Measurements from ENCODE around the gene PHYHD1.
A peak's percentile ranks its signal among the peaks of the same experiment; 100 is the strongest.

The PHYHD1 gene

GRCh38 chr9:128920381-128921058, at the start of gene PHYHD1:
TSS of gene PHYHD1 (plus strand) at chr9:128920982. CDS start at chr9:128922324, 1,342 bp downstream.
- DNase-seq (ENCODE audit: low spot score), result no peak

- DNase-seq (ENCODE audit: low spot score), result no peak
Observed at GRCh38 chr9:128877852-128878251, 42.9 kb upstream of the PHYHD1 start.

DNA sequence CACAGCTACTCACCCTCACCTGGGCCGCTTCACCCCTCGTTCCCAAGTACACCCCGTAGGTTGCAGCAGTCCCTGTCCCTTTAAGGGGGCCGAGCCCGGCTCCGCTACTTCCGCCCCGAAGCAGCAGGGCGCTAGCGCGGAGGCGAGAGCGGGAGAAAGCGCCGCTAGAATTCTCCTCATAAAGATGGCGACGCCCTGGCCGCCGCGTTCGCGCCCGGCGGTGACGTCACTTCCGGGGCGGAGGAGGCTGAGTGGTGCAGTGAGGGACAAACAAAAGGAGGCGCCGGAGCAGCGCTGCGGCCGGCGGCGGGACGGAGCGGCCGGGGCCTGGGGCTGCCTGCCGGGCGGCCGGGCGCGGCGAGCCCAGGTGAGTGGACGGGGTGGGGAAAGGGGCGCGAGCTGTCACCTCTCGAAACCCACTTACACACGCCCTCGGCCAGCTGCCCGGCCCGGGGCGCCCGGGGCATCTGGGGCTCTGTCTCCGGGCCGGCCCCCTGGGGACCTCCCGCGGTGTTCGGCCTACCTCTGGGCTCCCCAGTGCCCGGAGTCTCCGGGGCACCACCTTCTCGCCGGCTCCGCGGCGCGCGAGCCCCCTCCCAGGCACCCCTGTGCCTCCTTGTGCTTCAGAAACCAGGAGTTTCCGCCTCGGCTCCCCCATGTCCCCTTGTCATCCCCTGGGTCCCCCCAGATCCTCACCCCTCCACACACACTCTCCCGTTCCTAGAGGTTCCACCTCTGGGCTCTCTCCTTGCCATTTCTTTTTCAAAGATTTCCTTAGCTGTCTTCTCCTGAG, 38.7 kb upstream of the PHYHD1 start, which contains the start of the genes KYAT1 and LRRC8A:
TSS of gene KYAT1 (minus strand) at position 67 of the 793 bp plus-strand sequence. CDS start 36,545 bp downstream, outside the sequence.
TSS of gene LRRC8A (plus strand) at position 250 of the 793 bp plus-strand sequence. CDS start 25,032 bp downstream, outside the sequence.
- peak; percentile 96 for DNase-seq (ENCODE audit: low spot score)

GRCh38 chr9:128882677-128883603, 37.8 kb upstream of the PHYHD1 start:
- DNase-seq (ENCODE audit: low spot score), result no peak

DNA sequence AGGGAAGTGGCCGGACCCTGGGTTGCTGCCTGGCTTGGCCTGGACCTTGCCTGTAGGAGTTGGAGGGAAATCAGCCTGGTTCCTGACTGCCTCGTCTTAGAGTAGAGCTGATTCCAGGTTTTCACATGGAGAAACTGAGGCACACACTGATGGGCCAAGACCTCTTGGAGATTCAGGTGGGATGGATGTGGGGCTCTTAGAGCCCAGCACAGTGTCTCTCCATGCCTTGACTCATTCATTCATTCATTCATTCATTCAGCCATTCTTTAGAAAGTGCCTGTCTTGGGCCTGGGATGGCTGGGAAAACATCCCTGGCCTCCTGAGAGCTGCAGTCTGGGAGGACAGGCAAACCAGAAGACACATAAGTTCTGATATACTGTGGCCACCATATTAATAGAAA, 36.6 kb upstream of the PHYHD1 start:
- no peak for DNase-seq (ENCODE audit: low spot score)

- DNase-seq (ENCODE audit: low spot score), result no peak
Observed at GRCh38 chr9:128885376-128885775, 35.4 kb upstream of the PHYHD1 start.

GRCh38 chr9:128885798-128886197, 35.0 kb upstream of the PHYHD1 start:
- DNase-seq (ENCODE audit: low spot score), result no peak

DNA sequence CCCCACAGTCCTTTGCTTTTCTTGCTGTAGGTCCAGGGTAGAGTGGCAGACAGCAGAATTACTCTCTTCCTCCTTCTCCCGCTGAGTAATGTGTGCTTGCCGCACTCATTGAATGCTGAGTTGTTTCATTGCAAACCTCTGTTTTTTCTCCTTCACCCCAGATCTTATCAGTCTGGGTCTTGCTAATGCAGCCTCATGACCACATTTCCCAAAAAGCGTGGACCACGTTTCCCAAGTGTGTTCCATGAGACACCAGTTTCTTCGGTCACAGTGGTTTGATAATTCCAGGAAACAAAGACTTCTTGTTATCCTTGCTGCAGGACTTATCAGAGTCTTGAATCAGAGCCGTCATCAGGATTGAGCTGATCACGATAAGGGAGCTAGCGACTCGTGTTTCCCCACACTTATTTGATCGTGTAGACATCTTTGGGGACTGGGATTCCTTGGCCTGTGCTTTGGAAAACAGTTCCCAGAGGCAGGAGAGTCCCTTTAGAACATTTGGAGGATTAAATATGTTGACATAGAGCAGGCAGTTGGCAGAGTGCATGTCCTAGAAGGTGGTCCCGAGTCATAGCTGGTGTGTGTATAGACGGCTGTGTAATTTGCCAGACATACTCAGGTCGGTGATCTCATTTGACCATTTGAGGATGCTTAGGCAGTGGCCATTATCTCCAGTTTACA, 34.4 kb upstream of the PHYHD1 start:
- DNase-seq (ENCODE audit: low spot score), result no peak

DNA sequence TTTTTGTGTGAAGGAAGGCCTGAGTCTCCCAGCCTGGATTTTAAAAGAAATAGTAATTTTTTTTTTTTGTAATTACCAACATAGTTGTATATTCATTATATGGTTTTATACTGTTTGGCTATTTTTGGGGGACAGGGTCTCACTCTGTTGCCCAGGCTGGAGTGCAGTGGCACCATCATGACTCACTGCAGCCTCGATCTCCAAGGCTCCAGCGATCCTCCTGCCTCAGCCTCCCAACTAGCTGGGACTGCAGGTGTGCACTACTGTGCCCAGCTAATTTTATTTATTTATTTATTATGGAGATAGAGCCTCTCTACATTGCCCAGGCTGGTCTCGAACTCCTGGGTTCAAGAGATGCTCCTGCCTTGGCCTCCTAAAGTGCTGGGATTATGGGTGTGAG, 33.7 kb upstream of the PHYHD1 start:
- no peak for DNase-seq (ENCODE audit: low spot score)

DNA sequence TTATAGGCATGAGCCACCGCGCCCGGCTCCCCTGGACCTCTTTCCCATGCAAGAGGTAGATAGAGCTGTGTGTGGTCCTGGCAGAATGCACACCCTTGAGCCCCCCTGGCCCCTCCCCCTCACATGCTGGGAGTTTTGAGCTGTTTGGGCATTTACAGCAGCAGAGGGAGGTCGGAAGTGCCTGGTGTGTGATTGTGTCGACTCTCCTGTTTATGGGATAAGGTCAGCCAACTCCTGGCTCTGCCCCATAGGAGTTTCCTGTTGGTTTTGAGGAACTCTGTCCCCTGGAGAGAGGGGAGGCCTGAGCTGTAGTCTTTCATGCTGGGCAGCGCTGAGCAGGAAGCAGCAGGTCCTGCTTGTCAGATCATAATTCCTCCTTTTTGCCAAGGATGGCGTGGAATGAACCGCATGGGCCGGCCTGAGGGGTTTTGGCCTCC, 32.9 kb upstream of the PHYHD1 start:
- no peak for DNase-seq (ENCODE audit: low spot score)

DNA sequence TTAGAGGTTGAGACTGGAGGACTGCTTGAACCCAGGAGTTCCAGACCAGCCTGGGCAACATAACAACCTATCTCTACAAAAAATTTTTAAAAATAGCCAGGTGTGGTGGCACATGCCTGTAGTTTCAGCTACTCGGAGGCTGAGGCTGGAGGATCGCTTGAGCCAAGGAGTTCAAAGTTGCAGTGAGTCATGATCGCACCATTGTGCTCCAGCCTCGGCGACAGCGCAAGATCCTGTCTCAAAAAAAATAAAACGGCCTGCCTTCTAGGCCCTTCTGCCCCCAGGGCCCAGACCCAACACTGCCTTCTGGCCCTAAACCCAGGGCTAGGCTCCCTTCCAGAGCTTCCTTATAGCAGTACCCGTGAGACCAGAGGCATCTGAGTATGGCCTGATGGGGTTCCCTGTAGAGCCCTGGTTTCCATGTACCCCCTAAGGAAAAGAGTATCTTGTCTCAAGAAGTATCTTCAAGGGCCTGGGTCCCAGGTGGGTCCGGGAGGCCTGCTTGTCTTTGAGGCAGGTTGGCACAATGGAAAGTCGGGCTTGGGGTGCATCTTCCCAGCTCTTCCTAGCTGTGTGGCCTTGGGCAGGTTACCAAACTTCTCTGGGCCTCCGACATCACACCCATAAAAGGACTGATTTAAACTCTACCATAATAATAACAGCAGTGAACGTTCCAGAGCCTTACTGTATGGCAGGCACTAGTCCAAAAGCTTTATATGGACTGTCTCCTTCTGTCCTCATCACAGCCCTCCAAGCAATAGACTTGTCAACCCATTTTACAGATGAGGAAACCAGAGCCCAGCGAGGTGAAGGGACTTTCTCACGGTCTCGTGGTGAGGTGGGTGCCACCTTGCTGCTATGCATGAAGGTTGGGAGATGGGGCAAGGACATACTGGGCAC, 29.2 kb upstream of the PHYHD1 start:
- no peak for DNase-seq (ENCODE audit: low spot score)

DNA sequence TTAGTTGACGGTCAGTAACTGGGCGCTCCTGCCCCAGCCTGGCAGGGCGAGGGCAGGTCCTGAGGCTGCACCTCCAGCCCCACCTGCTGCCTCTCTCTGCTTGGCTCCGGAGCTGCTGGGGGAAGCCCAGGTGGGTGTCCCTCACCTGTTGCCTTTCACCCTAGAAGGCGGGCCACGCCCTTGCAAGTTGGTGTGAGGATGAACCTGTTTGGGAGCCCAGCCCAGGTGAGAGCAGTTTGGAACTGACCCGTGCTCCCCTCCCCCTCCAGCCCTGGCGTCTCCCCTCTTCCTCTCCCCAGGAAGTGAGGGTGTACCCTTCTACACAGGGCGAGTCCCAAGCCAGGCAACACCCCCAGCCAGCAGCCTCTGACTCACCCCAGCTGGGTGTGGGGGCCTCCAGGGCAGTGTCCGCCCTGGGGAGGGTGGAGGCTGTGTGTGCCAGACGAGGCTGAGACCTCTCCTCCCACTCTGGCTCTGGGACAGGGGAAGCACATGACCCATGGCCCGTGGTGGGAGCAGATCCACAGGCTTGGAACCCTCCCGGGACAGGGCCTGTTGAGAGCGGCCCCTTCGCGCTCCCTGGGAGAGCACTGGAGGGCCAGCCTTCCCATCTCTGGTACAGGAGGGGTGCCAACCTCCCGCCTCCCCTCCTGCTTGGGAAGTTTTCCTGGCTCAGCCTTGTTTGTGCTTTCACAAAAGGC, 28.4 kb upstream of the PHYHD1 start:
- DNase-seq (ENCODE audit: low spot score), result no peak

GRCh38 chr9:128893354-128893753, 27.4 kb upstream of the PHYHD1 start:
- no peak for DNase-seq (ENCODE audit: low spot score)

DNA sequence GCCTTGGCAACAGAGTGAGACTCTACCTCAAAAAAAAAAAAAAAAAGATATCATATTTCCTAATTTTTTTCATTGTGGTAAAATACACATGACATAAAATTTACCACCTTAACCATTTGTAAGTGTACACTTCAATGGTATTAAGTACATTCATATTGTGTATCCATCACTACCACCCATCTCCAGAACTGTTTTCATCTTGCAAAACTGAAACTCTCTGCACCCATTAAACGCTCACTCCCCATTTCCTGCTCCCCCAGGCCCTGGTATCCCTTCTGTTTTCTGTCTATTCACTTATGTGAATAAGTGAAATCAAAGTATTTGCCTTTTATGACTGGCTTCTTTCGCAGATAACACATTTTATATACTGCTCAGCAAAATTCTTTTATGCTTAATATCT, 26.0 kb upstream of the PHYHD1 start:
- DNase-seq (ENCODE audit: low spot score), result no peak

GRCh38 chr9:128895556-128895955, 25.2 kb upstream of the PHYHD1 start:
- no peak for DNase-seq (ENCODE audit: low spot score)

GRCh38 chr9:128898382-128898781, 22.4 kb upstream of the PHYHD1 start:
- no peak for DNase-seq (ENCODE audit: low spot score)

- no peak for DNase-seq (ENCODE audit: low spot score)
Observed at GRCh38 chr9:128898845-128899565, 21.8 kb upstream of the PHYHD1 start.

- peak; percentile 24 for DNase-seq (ENCODE audit: low spot score)
Observed at GRCh38 chr9:128899566-128900322, 21.0 kb upstream of the PHYHD1 start.

Measured in CD4-positive, alpha-beta T cell treated with Interleukin-6 at 100 ng/mL for 8 hours (primary cell).